OCI-M2 (cell line): ENCODE data around the gene ADIPOQ.
"Not testable (repeated sequence)": the region's sequence is repeated elsewhere in the genome, so short reads cannot be mapped to it uniquely, and the experiment has no call there.

Experiments
- DNase-seq: peaks from one replicate; lab custom pipeline; 2025; ENCODE audit not compliant: unreplicated experiment; lab: John Stamatoyannopoulos, UW

ADIPOQ gene

GRCh38 chr3:186826410-186826975 is 16.0 kb upstream of the ADIPOQ start:
- DNase-seq, result no peak

- no peak for DNase-seq
These were observed 15.3 kb upstream of the ADIPOQ start for GRCh38 chr3:186826976-186827857.

GRCh38 chr3:186828340-186828739 is 14.2 kb upstream of the ADIPOQ start:
- DNase-seq, result no peak

- DNase-seq, result no peak
These were observed 10.7 kb upstream of the ADIPOQ start for GRCh38 chr3:186831798-186832197.

- no peak for DNase-seq
These were observed 10.2 kb upstream of the ADIPOQ start for GRCh38 chr3:186832276-186832675.

DNA sequence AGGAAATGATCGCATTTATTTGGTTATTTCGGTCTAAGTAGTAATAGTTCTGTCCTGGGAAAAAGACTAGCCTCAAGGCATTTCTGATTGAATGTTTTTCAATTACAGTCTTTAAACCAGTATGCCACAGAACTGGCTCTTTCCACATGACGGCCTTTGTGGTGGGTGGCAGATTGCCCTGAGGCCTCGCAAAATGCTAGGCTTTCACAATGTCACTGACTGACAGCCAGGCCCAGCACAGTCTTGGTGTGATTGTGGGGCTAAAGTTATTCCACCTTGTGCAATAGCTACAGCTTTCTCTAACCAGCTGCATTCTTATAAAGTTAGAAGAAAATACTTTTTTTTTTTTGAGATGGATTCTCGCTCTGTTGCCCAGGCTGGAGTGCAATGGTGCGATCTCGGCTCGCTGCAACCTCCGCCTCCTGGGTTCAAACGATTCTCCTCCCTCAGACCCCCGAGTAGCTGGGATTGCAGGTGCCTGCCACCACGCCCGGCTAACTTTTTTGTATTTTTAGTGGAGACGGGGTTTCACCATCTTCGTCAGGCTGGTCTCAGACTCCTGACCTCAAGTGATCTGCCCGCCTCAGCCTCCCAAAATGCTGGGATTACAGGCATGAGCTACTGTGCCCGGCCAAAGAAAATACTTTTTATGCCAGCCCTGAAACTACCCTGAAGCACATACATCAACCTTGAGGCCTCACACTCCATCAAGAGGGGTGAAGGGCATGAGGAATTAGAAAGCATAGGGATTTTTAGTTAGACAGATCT is 2.5 kb upstream of the ADIPOQ start:
- no peak for DNase-seq

DNA sequence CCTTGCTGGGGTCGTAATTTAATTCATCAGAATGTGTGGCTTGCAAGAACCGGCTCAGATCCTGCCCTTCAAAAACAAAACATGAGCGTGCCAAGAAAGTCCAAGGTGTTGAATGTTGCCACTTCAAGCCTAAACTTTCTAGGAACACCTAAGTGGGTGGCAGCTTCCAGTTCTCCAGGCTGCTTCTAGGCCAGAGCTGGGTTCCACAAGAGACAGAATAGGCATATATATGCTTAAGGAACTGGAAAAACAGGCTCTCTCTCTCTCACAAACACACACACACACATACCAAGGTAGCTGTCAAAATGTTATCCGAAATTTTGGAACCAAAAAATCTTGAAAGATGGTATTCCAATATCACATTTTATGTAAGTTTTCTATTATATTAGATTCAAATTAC is 890 bp upstream of the ADIPOQ start:
- no peak for DNase-seq

DNA sequence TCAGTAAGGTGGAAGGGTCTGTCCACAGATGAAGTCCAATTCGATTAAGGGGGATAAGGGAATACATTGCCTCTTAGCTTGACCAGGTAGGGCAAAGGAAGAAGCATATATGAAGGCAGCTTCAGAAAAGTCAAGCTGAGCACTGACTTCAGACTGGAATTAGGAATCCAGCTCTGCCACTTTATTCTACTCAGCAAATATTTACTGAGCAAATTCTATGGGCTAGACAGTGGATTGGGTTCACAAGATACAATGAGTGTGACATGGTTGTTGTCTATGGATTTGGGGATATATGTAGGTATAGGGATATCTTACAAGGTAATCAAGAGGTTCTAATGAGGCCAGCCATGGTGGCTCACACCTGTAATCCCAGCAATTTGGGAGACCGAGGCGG is 526 bp downstream of the ADIPOQ start:
- DNase-seq, result no peak

GRCh38 chr3:186844908-186845307 is 2.4 kb downstream of the ADIPOQ start:
- no peak for DNase-seq

GRCh38 chr3:186845756-186846155 is 3.2 kb downstream of the ADIPOQ start:
- no peak for DNase-seq

DNA sequence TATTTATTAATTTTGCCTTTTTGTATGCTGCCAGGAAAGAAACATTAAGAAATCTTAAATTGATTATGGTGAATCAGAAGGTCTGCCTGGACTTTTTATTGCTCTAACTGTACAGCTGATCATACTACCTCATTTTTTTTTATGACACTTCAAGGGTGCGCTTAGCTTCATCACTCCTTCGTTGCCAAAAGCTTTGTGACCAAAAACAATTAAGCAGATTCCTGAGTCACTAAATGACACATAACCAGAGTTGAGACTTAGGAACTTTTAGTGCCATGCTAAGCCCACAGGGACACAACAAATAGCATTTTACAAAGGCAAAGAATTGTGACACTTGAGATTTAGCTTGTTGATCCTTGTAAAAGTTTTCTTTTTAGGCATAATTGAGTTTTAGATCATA is 4.9 kb downstream of the ADIPOQ start:
- DNase-seq, result no peak

GRCh38 chr3:186849374-186849975 is 7.0 kb downstream of the ADIPOQ start:
- DNase-seq, result no peak

DNA sequence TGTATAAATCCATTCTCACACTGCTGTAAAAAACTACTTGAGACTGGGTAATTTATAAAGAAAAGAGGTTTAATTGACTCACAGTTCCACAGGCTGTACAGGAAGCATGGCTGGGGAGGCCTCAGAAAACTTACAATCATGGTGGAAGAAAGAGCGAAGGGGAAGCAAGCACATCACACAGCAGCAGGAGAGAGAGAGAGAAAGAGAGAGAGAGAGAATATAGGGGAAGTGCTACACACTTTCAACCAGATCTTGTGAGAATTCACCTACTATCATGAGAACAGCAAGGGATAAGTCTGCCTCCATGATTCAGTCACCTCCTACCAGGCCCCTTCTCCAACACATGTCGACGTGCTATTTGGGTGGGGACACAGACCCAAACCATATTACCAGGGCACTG is 9.3 kb downstream of the ADIPOQ start:
- not testable (repeated sequence) for DNase-seq

GRCh38 chr3:186852994-186853393 is 10.5 kb downstream of the ADIPOQ start:
- no peak for DNase-seq

- no peak for DNase-seq
These were observed 11.6 kb downstream of the ADIPOQ start for GRCh38 chr3:186854146-186854545.

DNA sequence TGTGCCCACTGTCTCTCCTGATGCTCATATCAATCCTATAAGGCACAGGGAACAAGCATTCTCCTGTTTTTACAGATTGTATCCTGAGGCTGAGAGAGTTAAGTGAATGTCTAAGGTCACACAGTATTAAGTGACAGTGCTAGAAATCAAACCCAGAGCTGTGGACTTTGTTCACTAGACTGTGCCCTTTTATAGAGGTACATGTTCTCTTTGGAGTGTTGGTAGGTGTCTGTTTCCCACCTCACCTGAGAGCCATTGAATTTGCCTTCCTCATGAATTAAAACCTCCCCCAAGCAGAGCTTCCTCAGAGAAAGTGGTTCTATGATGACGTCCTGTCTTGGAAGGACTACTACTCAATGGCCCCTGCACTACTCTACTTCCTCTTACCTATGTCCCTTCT is 12.4 kb downstream of the ADIPOQ start:
- DNase-seq, result no peak

- no peak for DNase-seq
These were observed 15.2 kb downstream of the ADIPOQ start for GRCh38 chr3:186857743-186858142.

DNA sequence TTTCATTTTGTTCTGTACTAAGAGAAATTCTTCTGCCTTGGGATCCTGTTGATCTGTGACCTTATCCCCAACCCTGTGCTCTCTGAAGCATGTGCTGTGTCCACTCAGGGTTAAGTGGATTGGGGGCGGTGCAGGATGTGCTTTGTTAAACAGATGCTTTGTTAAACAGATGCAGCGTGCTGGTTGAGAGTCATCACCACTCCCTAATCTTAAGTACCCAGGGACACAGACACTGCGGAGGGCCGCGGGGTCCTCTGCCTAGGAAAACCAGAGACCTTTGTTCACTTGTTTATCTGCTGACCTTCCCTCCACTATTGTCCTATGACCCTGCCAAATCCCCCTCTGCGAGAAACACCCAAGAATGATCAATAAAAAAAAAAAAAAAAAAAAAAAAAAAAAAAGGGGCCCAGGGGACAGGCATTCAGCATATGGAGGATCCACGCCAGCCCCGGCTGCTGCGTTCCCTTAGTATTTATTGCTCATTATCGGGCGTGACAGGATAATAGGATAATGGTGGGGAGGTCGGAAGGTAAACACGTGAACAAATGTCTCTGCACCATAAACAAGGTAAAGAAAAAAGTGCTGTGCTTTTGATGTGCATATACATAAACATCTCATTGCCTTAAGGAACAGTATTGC is 22.8 kb downstream of the ADIPOQ start:
- DNase-seq, result not testable (repeated sequence)

DNA sequence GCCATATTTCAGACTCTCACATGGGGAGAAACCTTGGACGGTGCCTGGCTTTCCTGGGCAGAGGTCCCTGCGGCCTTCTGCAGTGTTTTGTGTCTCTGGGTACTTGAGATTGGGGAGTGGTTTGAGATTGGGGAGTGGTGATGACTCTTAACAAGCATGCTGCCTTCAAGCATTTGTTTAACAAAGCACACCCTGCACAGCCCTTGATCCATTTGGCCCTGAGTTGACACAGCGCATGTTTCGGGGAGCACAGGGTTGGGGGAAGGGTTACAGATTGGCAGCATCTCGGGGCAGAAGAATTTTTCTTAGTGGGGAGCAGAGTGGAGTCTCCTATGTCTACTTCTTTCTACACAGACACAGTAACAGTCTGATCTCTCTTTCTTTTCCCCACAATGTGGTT is 23.6 kb downstream of the ADIPOQ start:
- not testable (repeated sequence) for DNase-seq

GRCh38 chr3:186869253-186870100 is 27.0 kb downstream of the ADIPOQ start:
- DNase-seq, result no peak
